ENCODE measurements around the gene SPATA1.

The SPATA1 gene

GRCh38 chr1:84510668-84511067, 4.5 kb downstream of the SPATA1 start:
- Histone ChIP-seq H3K4me1 (ENCODE audit: low read length) (no peaks in the 10 kb centered on the region), H3K9ac (ENCODE audit: low read length) (no peak overlapping the region), H4K20me1 (ENCODE audit: insufficient read depth, low read length) (no peaks in the 10 kb centered on the region), H3K9me2 (replicated peaks; ENCODE audit: insufficient read depth, low read length) (no peaks in the 10 kb centered on the region), H3K79me2 (ENCODE audit: low read length) (no peaks in the 10 kb centered on the region), H3K9me3 (replicated peaks; ENCODE audit: insufficient read depth, low read length) (no peaks in the 10 kb centered on the region), H3K27ac (ENCODE audit: low read length) (no peak overlapping the region), H3K27me3 (replicated peaks; ENCODE audit: insufficient read depth, low read length) (no peaks in the 10 kb centered on the region), H3K4me3 (ENCODE audit: low read length) (no peak overlapping the region), H3K36me3 (replicated peaks; ENCODE audit: insufficient read depth, low read length) (no peaks in the 10 kb centered on the region), H3K4me2 (ENCODE audit: low read depth, low read length) (no peak overlapping the region), H3F3A (ENCODE audit: insufficient read depth, low read length) (peaks cover 10% of the 10 kb centered on the region; the same call in 1 of the 2 replicates), H2AFZ (ENCODE audit: low read length) (no peak overlapping the region)
- TF ChIP-seq EZH2 (optimal IDR thresholded peaks at IDR 0.05; ENCODE audit: low read depth, low read length): no peak
- TF ChIP-seq EZH2phosphoT487 (IDR thresholded peaks at IDR 0.05; ENCODE audit: low read length): no peak
- no peak for DNase-seq

DNA sequence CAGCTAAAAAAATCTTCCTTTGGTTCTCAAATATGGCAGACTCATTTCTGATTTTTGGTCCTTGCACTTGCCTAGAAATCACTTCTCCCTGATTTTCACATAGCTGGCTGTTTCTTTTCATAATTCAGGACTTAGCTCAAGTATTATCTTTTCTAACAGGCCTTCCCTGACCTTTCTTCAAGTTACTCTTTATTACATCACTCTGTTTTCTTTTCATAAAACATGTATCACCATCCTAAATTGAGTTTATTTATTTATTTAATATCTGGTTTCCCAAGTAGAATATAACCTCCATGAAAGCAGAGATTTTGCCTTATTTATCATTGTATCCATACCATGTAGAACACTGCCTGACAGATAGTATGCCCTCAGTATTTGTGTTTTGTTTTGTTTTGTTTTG, 18.4 kb downstream of the SPATA1 start:
- TF ChIP-seq EZH2 (optimal IDR thresholded peaks at IDR 0.05; ENCODE audit: low read depth, low read length) (no peak), CTCF (IDR thresholded peaks at IDR 0.05; ENCODE audit: low read length) (no peak), EZH2phosphoT487 (IDR thresholded peaks at IDR 0.05; ENCODE audit: low read length) (no peak)
- Histone ChIP-seq H4K20me1 (ENCODE audit: insufficient read depth, low read length) (no peaks in the 10 kb centered on the region), H3K4me3 (ENCODE audit: low read length) (no peak overlapping the region), H3K9me2 (replicated peaks; ENCODE audit: insufficient read depth, low read length) (no peaks in the 10 kb centered on the region), H3K27me3 (replicated peaks; ENCODE audit: insufficient read depth, low read length) (no peaks in the 10 kb centered on the region), H3K4me1 (ENCODE audit: low read length) (no peaks in the 10 kb centered on the region), H3K4me2 (ENCODE audit: low read depth, low read length) (no peak overlapping the region), H3K79me2 (ENCODE audit: low read length) (no peaks in the 10 kb centered on the region), H2AFZ (ENCODE audit: low read length) (no peak overlapping the region), H3F3A (ENCODE audit: insufficient read depth, low read length) (no peaks in the 10 kb centered on the region), H3K36me3 (replicated peaks; ENCODE audit: insufficient read depth, low read length) (no peaks in the 10 kb centered on the region), H3K9me3 (replicated peaks; ENCODE audit: insufficient read depth, low read length) (no peaks in the 10 kb centered on the region), H3K9ac (ENCODE audit: low read length) (no peak overlapping the region), H3K27ac (ENCODE audit: low read length) (no peak overlapping the region)
- no peak for DNase-seq

DNA sequence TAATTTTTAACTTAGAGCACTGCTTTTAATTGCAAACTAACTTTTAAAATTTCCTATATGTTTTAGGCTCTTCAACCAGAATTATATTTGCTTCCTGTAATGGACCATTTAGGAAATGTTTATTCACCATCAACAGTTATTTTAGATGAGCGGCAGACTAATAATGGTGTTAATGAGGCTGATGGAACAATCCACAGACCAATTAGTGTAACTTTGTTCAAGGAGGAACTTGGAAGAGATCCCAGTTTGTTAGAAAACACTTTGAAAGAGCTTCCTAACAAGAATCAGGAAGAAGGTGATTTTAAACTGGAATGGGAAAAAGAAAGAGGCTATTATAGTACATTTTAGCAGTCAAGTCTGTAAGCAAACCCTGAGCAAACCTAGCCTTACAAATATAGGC, 19.6 kb downstream of the SPATA1 start:
- Histone ChIP-seq H3K27me3 (replicated peaks; ENCODE audit: insufficient read depth, low read length) (no peaks in the 10 kb centered on the region), H3K36me3 (replicated peaks; ENCODE audit: insufficient read depth, low read length) (no peaks in the 10 kb centered on the region), H3F3A (ENCODE audit: insufficient read depth, low read length) (no peaks in the 10 kb centered on the region), H3K9me3 (replicated peaks; ENCODE audit: insufficient read depth, low read length) (no peaks in the 10 kb centered on the region), H2AFZ (ENCODE audit: low read length) (no peak overlapping the region), H4K20me1 (ENCODE audit: insufficient read depth, low read length) (no peaks in the 10 kb centered on the region), H3K4me3 (ENCODE audit: low read length) (no peak overlapping the region), H3K79me2 (ENCODE audit: low read length) (no peaks in the 10 kb centered on the region), H3K4me2 (ENCODE audit: low read depth, low read length) (no peak overlapping the region), H3K27ac (ENCODE audit: low read length) (no peak overlapping the region), H3K4me1 (ENCODE audit: low read length) (no peaks in the 10 kb centered on the region), H3K9me2 (replicated peaks; ENCODE audit: insufficient read depth, low read length) (no peaks in the 10 kb centered on the region), H3K9ac (ENCODE audit: low read length) (no peak overlapping the region)
- DNase-seq: no peak
- TF ChIP-seq EZH2phosphoT487 (IDR thresholded peaks at IDR 0.05; ENCODE audit: low read length) (no peak), CTCF (IDR thresholded peaks at IDR 0.05; ENCODE audit: low read length) (no peak), EZH2 (optimal IDR thresholded peaks at IDR 0.05; ENCODE audit: low read depth, low read length) (no peak)

DNA sequence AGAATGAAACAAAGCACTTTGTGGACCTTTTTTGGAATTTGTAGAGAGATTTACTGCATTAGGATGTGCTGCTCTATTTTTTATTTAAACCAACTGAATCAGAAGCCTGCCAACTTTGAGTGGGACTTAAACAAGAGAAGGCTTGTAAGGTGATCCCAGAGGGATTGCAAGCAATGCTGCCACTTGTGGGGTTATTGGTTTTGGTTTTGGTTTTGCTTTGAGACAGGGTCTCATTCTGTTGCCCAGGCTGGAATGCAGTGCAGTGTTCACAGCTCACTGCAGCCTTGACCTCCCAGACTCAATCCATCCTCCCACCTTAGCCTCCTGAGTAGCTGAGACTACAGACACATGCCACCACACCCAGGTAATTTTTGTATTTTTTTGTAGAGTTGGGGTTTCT, 32.4 kb downstream of the SPATA1 start:
- TF ChIP-seq CTCF (IDR thresholded peaks at IDR 0.05; ENCODE audit: low read length): no peak
- no peak for TF ChIP-seq EZH2 (optimal IDR thresholded peaks at IDR 0.05; ENCODE audit: low read depth, low read length)
- TF ChIP-seq EZH2phosphoT487 (IDR thresholded peaks at IDR 0.05; ENCODE audit: low read length): no peak
- H4K20me1 ChIP-seq (ENCODE audit: insufficient read depth, low read length): no peaks in the 10 kb centered on the region
- no peak overlapping the region for H2AFZ ChIP-seq (ENCODE audit: low read length)
- H3K27me3 ChIP-seq (replicated peaks; ENCODE audit: insufficient read depth, low read length): no peaks in the 10 kb centered on the region
- H3K9ac ChIP-seq (ENCODE audit: low read length): no peak overlapping the region
- H3K27ac ChIP-seq (ENCODE audit: low read length): no peak overlapping the region
- no peak overlapping the region for H3K4me3 ChIP-seq (ENCODE audit: low read length)
- H3K9me2 ChIP-seq (replicated peaks; ENCODE audit: insufficient read depth, low read length): no peaks in the 10 kb centered on the region
- no peaks in the 10 kb centered on the region for H3K36me3 ChIP-seq (replicated peaks; ENCODE audit: insufficient read depth, low read length)
- no peaks in the 10 kb centered on the region for H3F3A ChIP-seq (ENCODE audit: insufficient read depth, low read length)
- no peaks in the 10 kb centered on the region for H3K9me3 ChIP-seq (replicated peaks; ENCODE audit: insufficient read depth, low read length)
- H3K4me1 ChIP-seq (ENCODE audit: low read length): no peaks in the 10 kb centered on the region
- peak overlapping the region; percentile 29; the same call in 1 of the 2 replicates for H3K4me2 ChIP-seq (ENCODE audit: low read depth, low read length)
- DNase-seq: peak; percentile 6
- H3K79me2 ChIP-seq (ENCODE audit: low read length): no peaks in the 10 kb centered on the region
